ENCODE data around the gene PAQR4. TPM values are rescaled to one million over a fixed set of nuclear protein-coding genes. Genes with fewer than 3 reads are reported as not detected.
A peak's percentile ranks its signal among the peaks of the same experiment; 100 is the strongest.

The PAQR4 gene
- total RNA-seq, 5 donors from 2014 or later (not counting 1 experiment from before 2014, with no cell fraction given), result 1.9 to 3.3 (median 3.1) TPM

GRCh38 chr16:2981177-2981898 lies 12.2 kb downstream of the PAQR4 start:
- Mint-ChIP-seq H3K36me3 (no peaks in the 10 kb centered on the region), H3K4me3 (peak overlapping the region; percentile 74 to 77 (median 74)), H3K27me3 (no peaks in the 10 kb centered on the region), H3K4me1 (peaks cover 10 to 15% (median 15%) of the 10 kb centered on the region in 3 donors), H3K27ac (peak overlapping the region; percentile 66), H3K9me3 (no peaks in the 10 kb centered on the region)
- peaks cover 0 to 37% of the 10 kb centered on the region in 2 experiments for H3K27me3 ChIP-seq (replicated peaks in 1 of 2; ENCODE audit: control insufficient read depth in 2 of 2, extremely low read depth in 1 of 2, insufficient read depth in 2 of 2, low read length in 1 of 2)
- 91% methylated on average over 17 of the region's 33 CpGs for WGBS (ENCODE audit: insufficient coverage)
- no peak for DNase-seq
- H3K9me3 ChIP-seq, result no peaks in the 10 kb centered on the region
- peaks cover 2 to 27% of the 10 kb centered on the region in 2 experiments for H3K4me1 ChIP-seq (ENCODE audit: control insufficient read depth in 1 of 2, extremely low read depth in 1 of 2, insufficient read depth in 2 of 2, low read length in 2 of 2)
- no peak overlapping the region for H3K27ac ChIP-seq (ENCODE audit: low read length)
- no peaks in the 10 kb centered on the region for H3K36me3 ChIP-seq (ENCODE audit: control insufficient read depth in 2 of 2, extremely low read depth in 1 of 2, insufficient read depth in 1 of 2, low read length in 1 of 2)
- H3K4me3 ChIP-seq (ENCODE audit: control insufficient read depth in 1 of 2, extremely low read depth in 1 of 2, low read length in 1 of 2), result peak overlapping the region in 1 of 2 donors; percentile 94
- no peak for ATAC-seq (replicated peaks in 1 of 4)
- CTCF ChIA-PET, result no interaction called here
- POLR2A ChIA-PET, result interaction anchor here in 1 of 2 donors (0.6 kb wide), 1 partner anchor 46 kb away, joined by 6 read pairs; no protein-coding TSS in a partner anchor

- H3K4me1 ChIP-seq (ENCODE audit: control insufficient read depth in 1 of 2, extremely low read depth in 1 of 2, insufficient read depth in 2 of 2, low read length in 2 of 2), result peaks cover 2 to 27% of the 10 kb centered on the region in 2 experiments
- peaks cover 10 to 15% (median 15%) of the 10 kb centered on the region in 3 donors for H3K4me1 Mint-ChIP-seq
- DNase-seq, result no peak
- H3K27ac Mint-ChIP-seq, result peak overlapping the region in 1 of 2 donors; percentile 50
- 90% methylated on average over 2 of the region's 4 CpGs for WGBS (ENCODE audit: insufficient coverage)
- H3K27me3 Mint-ChIP-seq, result no peaks in the 10 kb centered on the region
- no peak overlapping the region for H3K4me3 ChIP-seq (ENCODE audit: control insufficient read depth in 1 of 2, extremely low read depth in 1 of 2, low read length in 1 of 2)
- H3K36me3 Mint-ChIP-seq, result no peaks in the 10 kb centered on the region
- H3K9me3 ChIP-seq, result no peaks in the 10 kb centered on the region
- H3K27ac ChIP-seq (ENCODE audit: low read length), result no peak overlapping the region
- CTCF ChIA-PET, result no interaction called here
- peak overlapping the region; percentile 63 to 77 (median 74) for H3K4me3 Mint-ChIP-seq
- POLR2A ChIA-PET, result no interaction called here
- ATAC-seq (replicated peaks in 1 of 4), result no peak
- no peaks in the 10 kb centered on the region for H3K9me3 Mint-ChIP-seq
- peaks cover 0 to 40% of the 10 kb centered on the region in 2 experiments for H3K27me3 ChIP-seq (replicated peaks in 1 of 2; ENCODE audit: control insufficient read depth in 2 of 2, extremely low read depth in 1 of 2, insufficient read depth in 2 of 2, low read length in 1 of 2)
- H3K36me3 ChIP-seq (ENCODE audit: control insufficient read depth in 2 of 2, extremely low read depth in 1 of 2, insufficient read depth in 1 of 2, low read length in 1 of 2), result no peaks in the 10 kb centered on the region
Measured at GRCh38 chr16:2981899-2982250, 12.7 kb downstream of the PAQR4 start.

- no peak for ATAC-seq (replicated peaks in 1 of 4)
- H3K27ac Mint-ChIP-seq, result no peak overlapping the region
Measured at GRCh38 chr16:2982402-2982801, 13.3 kb downstream of the PAQR4 start.

GRCh38 chr16:2983706-2984136 lies 14.6 kb downstream of the PAQR4 start:
- Mint-ChIP-seq H3K4me1 (peaks cover 10 to 15% (median 15%) of the 10 kb centered on the region in 3 donors), H3K27ac (no peak overlapping the region), H3K4me3 (peak overlapping the region in 2 of 3 donors; percentile 45), H3K36me3 (no peaks in the 10 kb centered on the region), H3K27me3 (no peaks in the 10 kb centered on the region), H3K9me3 (no peaks in the 10 kb centered on the region)
- no peaks in the 10 kb centered on the region for H3K36me3 ChIP-seq (ENCODE audit: control insufficient read depth in 2 of 2, extremely low read depth in 1 of 2, insufficient read depth in 1 of 2, low read length in 1 of 2)
- H3K27me3 ChIP-seq (replicated peaks in 1 of 2; ENCODE audit: control insufficient read depth in 2 of 2, extremely low read depth in 1 of 2, insufficient read depth in 2 of 2, low read length in 1 of 2), result peaks cover 0 to 48% of the 10 kb centered on the region in 2 experiments
- CTCF ChIA-PET, result no interaction called here
- 1% methylated on average over 36 of the region's 42 CpGs for WGBS (ENCODE audit: insufficient coverage)
- ATAC-seq (replicated peaks in 1 of 4) (peak; percentile 34 to 57 (median 46)), DNase-seq (peak in 26 of 35 experiments; percentile 30 to 75 (median 48))
- H3K27ac ChIP-seq (ENCODE audit: low read length), result no peak overlapping the region
- H3K9me3 ChIP-seq, result no peaks in the 10 kb centered on the region
- POLR2A ChIA-PET, result no interaction called here
- no peak overlapping the region for H3K4me3 ChIP-seq (ENCODE audit: control insufficient read depth in 1 of 2, extremely low read depth in 1 of 2, low read length in 1 of 2)
- H3K4me1 ChIP-seq (ENCODE audit: control insufficient read depth in 1 of 2, extremely low read depth in 1 of 2, insufficient read depth in 2 of 2, low read length in 2 of 2), result peaks cover 2 to 27% of the 10 kb centered on the region in 2 experiments

More at GRCh38 chr16:2982402-2982801, 13.3 kb downstream of the PAQR4 start:
- ChIA-PET POLR2A (no interaction called here), CTCF (interaction anchor here in 1 of 2 donors (0.7 kb wide), 1 partner anchor 148 kb away, joined by 10 read pairs; no protein-coding TSS in a partner anchor)
- H3K4me1 ChIP-seq (ENCODE audit: control insufficient read depth in 1 of 2, extremely low read depth in 1 of 2, insufficient read depth in 2 of 2, low read length in 2 of 2), result peaks cover 2 to 27% of the 10 kb centered on the region in 2 experiments
- H3K27me3 ChIP-seq (replicated peaks in 1 of 2; ENCODE audit: control insufficient read depth in 2 of 2, extremely low read depth in 1 of 2, insufficient read depth in 2 of 2, low read length in 1 of 2), result peaks cover 0 to 44% of the 10 kb centered on the region in 2 experiments
- Mint-ChIP-seq H3K4me1 (peaks cover 10 to 15% (median 15%) of the 10 kb centered on the region in 3 donors), H3K4me3 (peak overlapping the region in 2 of 3 donors; percentile 24 to 74), H3K27me3 (no peaks in the 10 kb centered on the region), H3K36me3 (no peaks in the 10 kb centered on the region), H3K9me3 (no peaks in the 10 kb centered on the region)
- no peak overlapping the region for H3K27ac ChIP-seq (ENCODE audit: low read length)
- DNase-seq, result no peak
- H3K4me3 ChIP-seq (ENCODE audit: control insufficient read depth in 1 of 2, extremely low read depth in 1 of 2, low read length in 1 of 2), result no peak overlapping the region
- 97% methylated on average over 4 of the region's 5 CpGs for WGBS (ENCODE audit: insufficient coverage)
- H3K9me3 ChIP-seq, result no peaks in the 10 kb centered on the region
- H3K36me3 ChIP-seq (ENCODE audit: control insufficient read depth in 2 of 2, extremely low read depth in 1 of 2, insufficient read depth in 1 of 2, low read length in 1 of 2), result no peaks in the 10 kb centered on the region

- Mint-ChIP-seq H3K27ac (no peak overlapping the region), H3K36me3 (no peaks in the 10 kb centered on the region), H3K4me1 (peaks cover 10 to 15% (median 15%) of the 10 kb centered on the region in 3 donors), H3K9me3 (no peaks in the 10 kb centered on the region), H3K27me3 (peaks cover 0 to 1% of the 10 kb centered on the region in 2 donors), H3K4me3 (no peak overlapping the region)
- peaks cover 0 to 53% of the 10 kb centered on the region in 2 experiments for H3K27me3 ChIP-seq (replicated peaks in 1 of 2; ENCODE audit: control insufficient read depth in 2 of 2, extremely low read depth in 1 of 2, insufficient read depth in 2 of 2, low read length in 1 of 2)
- ATAC-seq (replicated peaks in 1 of 4) (no peak), DNase-seq (no peak)
- H3K36me3 ChIP-seq (ENCODE audit: control insufficient read depth in 2 of 2, extremely low read depth in 1 of 2, insufficient read depth in 1 of 2, low read length in 1 of 2), result no peaks in the 10 kb centered on the region
- WGBS (ENCODE audit: insufficient coverage), result 90% methylated on average over 9 of the region's 9 CpGs
- H3K4me3 ChIP-seq (ENCODE audit: control insufficient read depth in 1 of 2, extremely low read depth in 1 of 2, low read length in 1 of 2), result no peak overlapping the region
- no peak overlapping the region for H3K27ac ChIP-seq (ENCODE audit: low read length)
- H3K4me1 ChIP-seq (ENCODE audit: control insufficient read depth in 1 of 2, extremely low read depth in 1 of 2, insufficient read depth in 2 of 2, low read length in 2 of 2), result peaks cover 2 to 19% of the 10 kb centered on the region in 2 experiments
- ChIA-PET CTCF (no interaction called here), POLR2A (no interaction called here)
- H3K9me3 ChIP-seq, result no peaks in the 10 kb centered on the region
Measured at GRCh38 chr16:2985462-2985861, 16.3 kb downstream of the PAQR4 start.

- Mint-ChIP-seq H3K9me3 (no peaks in the 10 kb centered on the region), H3K27ac (no peak overlapping the region), H3K36me3 (no peaks in the 10 kb centered on the region), H3K4me1 (peaks cover 10 to 12% (median 12%) of the 10 kb centered on the region in 3 donors), H3K27me3 (peaks cover 0 to 1% of the 10 kb centered on the region in 2 donors), H3K4me3 (no peak overlapping the region)
- ChIA-PET POLR2A (no interaction called here), CTCF (no interaction called here)
- no peak overlapping the region for H3K27ac ChIP-seq (ENCODE audit: low read length)
- no peaks in the 10 kb centered on the region for H3K36me3 ChIP-seq (ENCODE audit: control insufficient read depth in 2 of 2, extremely low read depth in 1 of 2, insufficient read depth in 1 of 2, low read length in 1 of 2)
- 86% methylated on average over 15 of the region's 15 CpGs for WGBS (ENCODE audit: insufficient coverage)
- no peak for DNase-seq
- H3K4me1 ChIP-seq (ENCODE audit: control insufficient read depth in 1 of 2, extremely low read depth in 1 of 2, insufficient read depth in 2 of 2, low read length in 2 of 2), result peaks cover under 1 to 15% of the 10 kb centered on the region in 2 experiments
- H3K27me3 ChIP-seq (replicated peaks in 1 of 2; ENCODE audit: control insufficient read depth in 2 of 2, extremely low read depth in 1 of 2, insufficient read depth in 2 of 2, low read length in 1 of 2), result peaks cover 0 to 57% of the 10 kb centered on the region in 2 experiments
- H3K4me3 ChIP-seq (ENCODE audit: control insufficient read depth in 1 of 2, extremely low read depth in 1 of 2, low read length in 1 of 2), result no peak overlapping the region
- no peak for ATAC-seq (replicated peaks in 1 of 4)
- H3K9me3 ChIP-seq, result no peaks in the 10 kb centered on the region
Measured at GRCh38 chr16:2985893-2986355, 16.8 kb downstream of the PAQR4 start.
